Fibroblast of mammary gland (primary cell): ENCODE results near the gene ZNF764.

Source experiments
- DNase-seq: peaks from one replicate; pipeline ENCODE4 v3.0.0-alpha.2; 2010; ENCODE audit warnings: low read depth
- H3K4me3 ChIP-seq: 2 replicates; pipeline ENCODE4 v1.5.1; 2011; ENCODE audit warnings: low read depth, mild to moderate bottlenecking, low read length, moderate library complexity; ENCODE audit not compliant: control insufficient read depth
- CTCF ChIP-seq: conservative IDR thresholded peaks from 2 replicates; pipeline ENCODE4 v1.5.1; 2011; ENCODE audit warnings: low read depth, low read length, inconsistent platforms; ENCODE audit not compliant: control insufficient read depth, insufficient read depth

The ZNF764 gene

GRCh38 chr16:30565526-30565925 lies 7.4 kb upstream of the ZNF764 start:
- TF ChIP-seq CTCF, result no peak

GRCh38 chr16:30562021-30562420 lies 3.8 kb upstream of the ZNF764 start:
- no peak overlapping the region for H3K4me3 ChIP-seq
- no peak for TF ChIP-seq CTCF
- no peak for DNase-seq

More at GRCh38 chr16:30565526-30565925, 7.4 kb upstream of the ZNF764 start:
- H3K4me3 ChIP-seq, result no peak overlapping the region
- no peak for DNase-seq

- no peak for TF ChIP-seq CTCF
- H3K4me3 ChIP-seq, result peak overlapping the region; percentile 38
- peak; percentile 8 for DNase-seq
Observed at GRCh38 chr16:30561089-30561816, 3.1 kb upstream of the ZNF764 start.

- no peak overlapping the region for H3K4me3 ChIP-seq
- no peak for DNase-seq
- no peak for TF ChIP-seq CTCF
Observed at GRCh38 chr16:30559690-30560089, 1.5 kb upstream of the ZNF764 start.

- no peak for TF ChIP-seq CTCF
- H3K4me3 ChIP-seq, result peak overlapping the region; percentile 38
- DNase-seq, result no peak
Observed at GRCh38 chr16:30558789-30559377, 709 bp upstream of the ZNF764 start.

- peak overlapping the region; percentile 74 for H3K4me3 ChIP-seq
- TF ChIP-seq CTCF, result no peak
- DNase-seq, result no peak
Observed at GRCh38 chr16:30557707-30557956, 542 bp downstream of the ZNF764 start.
